GM12892 (cell line): ENCODE measurements around the gene CXCR5.

Experiments
- DNase-seq: peaks from one replicate; pipeline ENCODE4 v3.0.0; 2011; ENCODE audit not compliant: insufficient read length
- FAIRE-seq: peaks from 2 replicates; lab custom pipeline; 2011; peaks lifted over from hg19 to GRCh38; lab: Jason Lieb, UNC
- POLR2A ChIP-seq: IDR thresholded peaks from 2 replicates; pipeline ENCODE4 v1.6.1; 2011; ENCODE audit warnings: low read depth, low read length, control low read depth
- POLR2AphosphoS5 ChIP-seq: IDR thresholded peaks from 2 replicates; pipeline ENCODE4 v1.6.1; 2011; ENCODE audit warnings: low read depth, low read length, control low read depth
- TAF1 ChIP-seq: IDR thresholded peaks from 2 replicates; pipeline ENCODE4 v1.6.1; 2011; ENCODE audit warnings: low read depth, mild to moderate bottlenecking, control low read depth, low read length, borderline replicate concordance

CXCR5 gene

GRCh38 chr11:118939953-118940598 is 56.4 kb downstream of the CXCR5 start:
- FAIRE-seq (peak; percentile 70), DNase-seq (no peak)
- TF ChIP-seq POLR2AphosphoS5 (no peak), POLR2A (no peak), TAF1 (no peak)

- TF ChIP-seq POLR2AphosphoS5 (no peak), TAF1 (no peak), POLR2A (no peak)
- DNase-seq (no peak), FAIRE-seq (no peak)
Observed at GRCh38 chr11:118947091-118947490, 63.4 kb downstream of the CXCR5 start.
